Duodenal mucosa (tissue), 2 donors: ENCODE results near the gene PVALB.

Source experiments
- H3K27ac ChIP-seq: one replicate; pipeline ENCODE4 v1.7.0; 2013; ENCODE audit warnings: low read depth, low read length
- H3K27me3 ChIP-seq, 2 donors: one replicate each; pipeline ENCODE4 v1.7.0; 2013; ENCODE audit warnings: low read length in 2 of 2, control low read depth in 1 of 2; ENCODE audit not compliant: insufficient read depth in 2 of 2, control insufficient read depth in 1 of 2
- H3K36me3 ChIP-seq, 2 donors: one replicate each; pipeline ENCODE4 v1.7.0; 2013; ENCODE audit warnings: low read length in 2 of 2, control low read depth in 1 of 2; ENCODE audit not compliant: insufficient read depth in 2 of 2, control insufficient read depth in 1 of 2
- H3K4me1 ChIP-seq, 2 donors: one replicate each; pipeline ENCODE4 v1.7.0; 2013; ENCODE audit warnings: low read length in 2 of 2, control low read depth in 1 of 2; ENCODE audit not compliant: insufficient read depth in 2 of 2, control insufficient read depth in 1 of 2
- H3K4me3 ChIP-seq, 2 donors: one replicate each; pipeline ENCODE4 v1.7.0; 2013; ENCODE audit warnings: low read length in 2 of 2, low read depth in 1 of 2
- H3K9ac ChIP-seq, 2 donors: one replicate each; pipeline ENCODE4 v1.7.0; 2013; ENCODE audit warnings: low read length in 2 of 2, low read depth in 1 of 2
- H3K9me3 ChIP-seq, 2 donors: one replicate each; pipeline ENCODE4 v1.7.0; 2013; ENCODE audit warnings: low read length in 2 of 2, control low read depth in 1 of 2; ENCODE audit not compliant: control insufficient read depth in 1 of 2

The PVALB gene

DNA sequence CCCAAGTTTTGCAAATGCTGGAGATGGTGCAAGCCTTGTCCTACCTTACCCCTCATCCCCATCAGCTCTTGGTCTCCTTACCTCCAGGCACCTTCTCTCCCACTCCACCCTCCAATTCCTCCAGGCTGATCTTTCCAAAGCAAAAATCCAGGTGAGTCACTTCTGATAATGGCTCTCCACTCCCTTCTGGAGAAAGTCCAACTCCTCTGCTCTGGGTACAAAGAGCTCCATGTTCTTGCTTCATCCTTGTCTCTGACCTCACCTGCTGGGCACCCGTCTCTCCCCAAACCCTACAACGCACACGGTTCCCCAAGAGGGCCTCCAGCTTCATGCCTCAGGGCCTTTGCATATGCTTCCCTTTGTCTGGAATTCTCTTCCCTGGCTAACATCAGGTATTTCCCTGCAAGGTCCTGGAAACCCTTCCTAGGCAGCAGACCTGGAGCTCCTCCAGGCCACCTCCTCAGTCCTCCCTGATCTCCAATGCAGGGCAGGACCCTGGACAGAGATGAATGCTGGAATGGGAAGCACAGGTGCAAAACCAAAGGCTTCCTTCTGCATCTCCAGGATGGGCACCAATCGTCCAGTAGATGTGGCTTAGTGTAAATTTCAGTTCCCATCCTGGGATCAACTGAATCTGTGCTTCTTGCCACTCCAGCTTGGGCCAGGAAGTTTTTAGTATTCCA lies 63.6 kb downstream of the PVALB start:
- Histone ChIP-seq H3K4me1 (peaks cover 5 to 15% of the 10 kb centered on the region in 2 donors), H3K27ac (no peak overlapping the region), H3K9ac (no peak overlapping the region), H3K9me3 (no peaks in the 10 kb centered on the region), H3K4me3 (no peak overlapping the region), H3K36me3 (no peaks in the 10 kb centered on the region), H3K27me3 (peaks cover 0 to 7% of the 10 kb centered on the region in 2 donors)
